ENCODE data around the gene FNDC11.

- no peak for TF ChIP-seq EZH2 (conservative IDR thresholded peaks at IDR 0.05; ENCODE audit: low read depth, low read length)
- no peak for TF ChIP-seq GTF2F1 (IDR thresholded peaks at IDR 0.05; ENCODE audit: low read length)
- no peak for TF ChIP-seq PBX2 (CRISPR knock-in tag; IDR thresholded peaks at IDR 0.05)
- TF ChIP-seq TAF1 (CRISPR knock-in tag; IDR thresholded peaks at IDR 0.05) = no peak
- TF ChIP-seq CTCF (CRISPR knock-in tag; IDR thresholded peaks at IDR 0.05) = no peak
Observed at GRCh38 chr20:63599396-63600050, 45.6 kb downstream of the FNDC11 start.

All from HepG2 (cell line).